GM13977 (cell line): ENCODE data around the gene NOS3.
A peak's percentile ranks its signal among the peaks of the same experiment; 100 is the strongest.

Experiments
- DNase-seq: peaks from one replicate; pipeline ENCODE4 v3.0.0; 2012; ENCODE audit warnings: low spot score
- CTCF ChIP-seq: IDR thresholded peaks from 2 replicates; pipeline ENCODE4 v1.5.1; 2012; ENCODE audit warnings: mild to moderate bottlenecking, control low read depth; ENCODE audit not compliant: insufficient read depth; ENCODE audit errors: extremely low read depth, missing control alignments
- in situ Hi-C: fragments of 300-500 bp; cut with MboI; formaldehyde crosslinking; loops from one replicate; pipeline ENCODE4 v1.12.0; 2022; ENCODE audit warnings: low sequenced_read_pairs, low pct_unique_long_range_greater_than_20kb, mixed read lengths, inconsistent platforms; ENCODE audit not compliant: unreplicated experiment

The NOS3 gene

DNA sequence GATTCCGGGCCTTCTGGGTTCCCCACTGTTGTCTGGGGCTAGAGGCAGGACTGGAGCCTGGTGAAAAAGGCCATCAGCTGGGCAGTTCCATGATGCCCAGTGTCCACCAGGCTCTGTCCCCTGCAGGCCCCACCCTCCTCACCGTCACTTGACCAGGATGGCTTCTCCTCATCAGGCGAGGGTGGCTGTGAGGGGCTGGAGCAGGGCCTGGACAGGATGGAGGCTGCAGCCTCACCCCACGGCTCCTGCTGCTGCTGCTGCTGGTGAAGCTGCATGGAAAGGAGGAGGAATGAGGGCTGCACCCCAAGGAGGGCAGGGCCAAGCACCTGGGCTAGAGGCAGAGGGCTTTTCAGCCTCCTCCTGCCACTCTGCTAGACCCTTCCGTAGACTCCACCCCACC is 25.1 kb downstream of the NOS3 start:
- TF ChIP-seq CTCF: no peak
- in situ Hi-C loops: no loop called here
- no peak for DNase-seq

GRCh38 chr7:151016505-151016904 is 25.7 kb downstream of the NOS3 start:
- no peak for DNase-seq
- no peak for TF ChIP-seq CTCF

GRCh38 chr7:151016942-151017341 is 26.1 kb downstream of the NOS3 start:
- in situ Hi-C loops: no loop called here
- TF ChIP-seq CTCF: no peak
- no peak for DNase-seq

More at GRCh38 chr7:151016505-151016904, 25.7 kb downstream of the NOS3 start:
- in situ Hi-C loops: no loop called here

- no peak for DNase-seq
- TF ChIP-seq CTCF: no peak
- in situ Hi-C loops: no loop called here
These were observed 26.6 kb downstream of the NOS3 start for GRCh38 chr7:151017370-151017952.

DNA sequence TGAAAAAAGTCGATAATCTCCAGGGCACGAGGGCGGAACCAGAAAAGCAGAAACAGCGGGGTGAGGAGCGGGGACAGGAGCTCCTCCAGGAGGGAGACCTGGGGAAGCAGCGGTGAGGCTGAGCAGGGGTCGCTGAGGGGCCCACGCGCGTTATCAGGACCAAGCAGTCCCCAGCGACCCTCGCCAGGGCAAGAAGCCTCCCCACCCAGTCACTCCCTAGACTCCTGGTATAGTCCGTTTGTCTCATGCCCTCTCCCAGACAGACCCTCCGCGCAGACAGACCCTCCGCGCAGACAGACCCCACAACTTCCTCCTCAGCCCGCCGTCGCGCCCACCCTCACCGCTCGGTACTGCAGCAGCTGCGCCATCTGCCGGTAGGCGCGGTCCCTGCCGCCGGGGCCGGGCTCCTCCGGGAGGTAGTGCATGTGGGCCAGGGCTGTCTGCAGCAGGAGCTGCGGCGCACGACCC is 27.2 kb downstream of the NOS3 start:
- peak; percentile 97 for TF ChIP-seq CTCF
- DNase-seq: peak; percentile 86
- in situ Hi-C loops: no loop called here

DNA sequence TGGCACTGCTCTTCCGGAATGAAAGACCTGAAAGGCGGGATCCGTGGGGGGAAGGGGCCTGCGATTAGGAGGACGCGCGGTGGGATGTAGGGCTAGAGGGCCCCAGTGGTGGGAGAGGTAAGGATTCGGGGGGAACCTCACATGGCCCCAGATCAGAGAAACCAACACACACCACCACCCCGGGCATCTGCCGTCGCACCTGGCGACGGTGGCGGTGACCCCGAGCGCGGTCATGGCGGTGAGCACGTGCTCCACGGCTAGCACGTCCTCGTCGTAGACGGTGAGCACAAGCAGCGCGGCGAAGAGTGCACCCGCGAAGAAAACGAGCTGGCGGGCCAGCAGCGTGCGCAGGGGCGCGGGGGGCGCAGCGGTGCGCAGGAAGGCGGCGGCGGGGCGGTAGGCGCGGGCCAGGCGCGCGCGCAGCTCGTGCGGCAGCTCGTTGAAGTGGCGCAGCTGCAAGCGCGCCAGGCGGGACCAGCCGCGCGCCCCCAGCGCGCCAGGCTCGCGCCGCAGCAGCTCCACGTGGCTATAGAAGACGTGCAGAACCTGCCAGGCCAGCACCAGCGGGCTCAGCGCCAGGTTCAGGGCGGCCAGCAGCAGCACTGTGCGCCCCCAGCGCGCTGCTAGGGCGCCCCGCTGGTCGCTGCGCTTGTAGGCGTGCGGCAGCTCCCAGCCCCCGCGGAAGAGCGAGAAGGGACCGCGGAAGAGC is 27.8 kb downstream of the NOS3 start:
- in situ Hi-C loops: no loop called here
- no peak for DNase-seq

More for the DNA sequence above, 27.8 kb downstream of the NOS3 start:
- TF ChIP-seq CTCF: no peak
